Effector memory CD4-positive, alpha-beta T cell (primary cell): ENCODE measurements around the gene PAX6.
"Not testable (repeated sequence)": the region's sequence is repeated elsewhere in the genome, so short reads cannot be mapped to it uniquely, and the experiment has no call there.

Experiments
- DNase-seq, 3 donors: peaks; one replicate each; pipeline ENCODE4 v3.0.0-alpha.2; 2020
- H3K27ac ChIP-seq: 2 replicates; pipeline ENCODE4 v1.7.0; 2013; ENCODE audit warnings: mild to moderate bottlenecking, low read length, moderate library complexity; ENCODE audit not compliant: insufficient read depth, poor library complexity, severe bottlenecking
- H3K27me3 ChIP-seq: replicated peaks from 2 replicates; pipeline ENCODE4 v1.7.0; 2013; ENCODE audit warnings: mild to moderate bottlenecking, low read length; ENCODE audit not compliant: insufficient read depth, control insufficient read depth, poor library complexity, severe bottlenecking
- H3K36me3 ChIP-seq: 2 replicates; pipeline ENCODE4 v1.7.0; 2013; ENCODE audit warnings: mild to moderate bottlenecking, low read length, moderate library complexity; ENCODE audit not compliant: control insufficient read depth, insufficient read depth
- H3K4me1 ChIP-seq: 2 replicates; pipeline ENCODE4 v1.7.0; 2013; ENCODE audit warnings: low read length, mild to moderate bottlenecking; ENCODE audit not compliant: control insufficient read depth, insufficient read depth, poor library complexity, severe bottlenecking
- H3K4me3 ChIP-seq: 2 replicates; pipeline ENCODE4 v1.7.0; 2013; ENCODE audit warnings: low read length, low read depth, mild to moderate bottlenecking; ENCODE audit not compliant: insufficient read depth, poor library complexity, severe bottlenecking
- H3K9me3 ChIP-seq: 2 replicates; pipeline ENCODE4 v1.7.0; 2013; ENCODE audit warnings: mild to moderate bottlenecking, low read length, moderate library complexity; ENCODE audit not compliant: control insufficient read depth

Gene PAX6

GRCh38 chr11:31768749-31769640 lies 42.1 kb downstream of the PAX6 start:
- no peaks in the 10 kb centered on the region for H3K4me1 ChIP-seq
- no peak overlapping the region for H3K27ac ChIP-seq
- H3K36me3 ChIP-seq: no peaks in the 10 kb centered on the region
- no peaks in the 10 kb centered on the region for H3K9me3 ChIP-seq
- no peak overlapping the region for H3K4me3 ChIP-seq
- no peaks in the 10 kb centered on the region for H3K27me3 ChIP-seq
- no peak for DNase-seq

DNA sequence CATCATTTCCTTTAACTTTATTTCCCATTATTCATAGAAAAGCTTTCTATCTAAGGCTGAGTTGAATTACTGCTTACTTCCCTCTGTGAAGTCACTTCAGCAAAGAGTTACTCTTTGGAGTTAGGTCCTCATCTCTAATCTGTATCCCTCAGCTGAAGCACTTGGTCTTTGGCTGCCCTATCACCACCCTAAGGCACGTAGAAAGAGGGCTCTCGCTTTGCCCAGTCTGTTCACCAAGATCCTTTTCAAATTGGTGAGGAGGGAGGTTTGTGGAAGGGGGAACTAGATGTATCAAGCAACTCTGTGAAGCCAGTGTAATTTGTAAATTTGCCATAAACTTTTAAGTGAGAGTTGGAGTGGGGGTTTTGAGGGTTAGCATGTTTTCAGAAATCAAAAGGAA lies 43.4 kb downstream of the PAX6 start:
- H3K27me3 ChIP-seq: no peaks in the 10 kb centered on the region
- no peaks in the 10 kb centered on the region for H3K4me1 ChIP-seq
- H3K9me3 ChIP-seq: no peaks in the 10 kb centered on the region
- no peak overlapping the region for H3K27ac ChIP-seq
- DNase-seq: no peak
- no peaks in the 10 kb centered on the region for H3K36me3 ChIP-seq
- H3K4me3 ChIP-seq: no peak overlapping the region

GRCh38 chr11:31767066-31767465 lies 44.1 kb downstream of the PAX6 start:
- Histone ChIP-seq H3K9me3 (no peaks in the 10 kb centered on the region), H3K4me1 (no peaks in the 10 kb centered on the region), H3K27me3 (no peaks in the 10 kb centered on the region), H3K27ac (no peak overlapping the region), H3K4me3 (no peak overlapping the region), H3K36me3 (no peaks in the 10 kb centered on the region)
- no peak for DNase-seq

GRCh38 chr11:31764766-31765165 lies 46.4 kb downstream of the PAX6 start:
- no peak for DNase-seq
- H3K27me3 ChIP-seq: no peaks in the 10 kb centered on the region
- no peak overlapping the region for H3K27ac ChIP-seq
- no peaks in the 10 kb centered on the region for H3K36me3 ChIP-seq
- no peaks in the 10 kb centered on the region for H3K4me1 ChIP-seq
- H3K9me3 ChIP-seq: no peaks in the 10 kb centered on the region
- H3K4me3 ChIP-seq: no peak overlapping the region

DNA sequence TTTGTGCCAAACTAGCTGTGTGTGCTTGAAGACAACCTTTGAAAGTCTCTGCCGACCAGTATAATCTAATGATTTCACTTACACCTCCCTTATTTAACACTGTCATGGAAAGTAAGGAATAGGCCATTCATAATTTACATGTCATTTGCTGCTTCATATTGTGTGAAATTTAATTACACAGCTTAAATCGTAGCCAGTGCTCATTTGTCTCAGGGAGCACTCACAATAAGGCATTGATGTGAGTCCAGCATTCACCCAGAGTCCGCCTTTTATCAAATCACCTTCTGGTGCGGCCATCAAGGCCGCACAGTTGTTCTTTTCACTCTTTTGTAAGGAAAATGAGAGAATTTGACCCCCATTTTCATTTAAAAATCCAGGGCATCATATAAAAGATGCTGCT lies 46.9 kb downstream of the PAX6 start:
- Histone ChIP-seq H3K4me1 (no peaks in the 10 kb centered on the region), H3K27me3 (no peaks in the 10 kb centered on the region), H3K36me3 (no peaks in the 10 kb centered on the region), H3K4me3 (no peak overlapping the region), H3K9me3 (no peaks in the 10 kb centered on the region), H3K27ac (no peak overlapping the region)
- no peak for DNase-seq

DNA sequence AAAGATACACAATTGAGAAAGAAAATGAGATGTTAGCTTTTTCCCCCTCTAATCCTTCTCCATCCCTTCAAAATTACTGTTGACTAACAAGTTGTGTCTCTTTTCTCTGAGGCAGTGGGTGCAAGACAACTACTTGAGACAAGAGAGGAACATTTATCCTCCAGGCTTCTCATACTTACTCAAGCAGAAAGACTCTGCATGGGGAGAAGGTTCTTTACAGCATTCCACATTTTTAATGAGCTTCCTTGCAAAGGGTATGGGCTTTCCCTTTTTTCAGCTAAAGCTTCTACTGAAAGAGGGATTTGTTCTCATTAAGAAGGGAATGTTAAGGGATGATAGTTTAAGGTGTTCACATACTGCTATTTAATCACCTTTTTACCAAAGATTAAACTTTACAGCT lies 47.8 kb downstream of the PAX6 start:
- no peaks in the 10 kb centered on the region for H3K9me3 ChIP-seq
- no peak for DNase-seq

DNA sequence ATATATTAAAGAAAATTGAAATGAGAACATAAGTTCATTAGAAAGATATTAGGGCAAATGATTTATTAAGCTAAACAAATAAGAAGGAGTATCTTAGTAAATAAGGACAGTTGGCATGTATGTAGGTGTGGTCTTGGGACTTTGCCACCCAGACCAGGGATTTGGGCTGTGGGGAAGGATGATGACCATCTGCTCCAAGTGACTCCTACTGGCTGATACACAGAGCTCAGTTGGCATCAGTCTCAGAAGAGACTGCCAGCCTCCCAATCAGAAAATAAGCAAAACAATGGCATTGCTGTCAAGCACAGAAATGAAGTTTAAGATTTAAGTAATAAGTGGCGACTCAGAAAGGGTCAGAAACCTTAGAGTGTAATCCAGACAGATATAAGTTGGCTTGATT lies 49.5 kb downstream of the PAX6 start:
- DNase-seq: no peak
- H3K36me3 ChIP-seq: no peaks in the 10 kb centered on the region
- H3K27ac ChIP-seq: no peak overlapping the region
- H3K9me3 ChIP-seq: no peaks in the 10 kb centered on the region
- H3K27me3 ChIP-seq: no peaks in the 10 kb centered on the region
- H3K4me3 ChIP-seq: no peak overlapping the region
- no peaks in the 10 kb centered on the region for H3K4me1 ChIP-seq

More for the DNA sequence above, 47.8 kb downstream of the PAX6 start:
- Histone ChIP-seq H3K36me3 (no peaks in the 10 kb centered on the region), H3K4me3 (no peak overlapping the region), H3K27me3 (no peaks in the 10 kb centered on the region), H3K4me1 (no peaks in the 10 kb centered on the region), H3K27ac (no peak overlapping the region)

GRCh38 chr11:31757260-31757835 lies 53.8 kb downstream of the PAX6 start:
- Histone ChIP-seq H3K4me1 (no peaks in the 10 kb centered on the region), H3K4me3 (no peak overlapping the region), H3K27ac (no peak overlapping the region), H3K9me3 (no peaks in the 10 kb centered on the region), H3K27me3 (no peaks in the 10 kb centered on the region), H3K36me3 (no peaks in the 10 kb centered on the region)
- no peak for DNase-seq

GRCh38 chr11:31747581-31747980 lies 63.5 kb downstream of the PAX6 start:
- Histone ChIP-seq H3K27ac (no peak overlapping the region), H3K27me3 (no peaks in the 10 kb centered on the region), H3K9me3 (no peaks in the 10 kb centered on the region), H3K4me1 (no peaks in the 10 kb centered on the region), H3K36me3 (no peaks in the 10 kb centered on the region), H3K4me3 (no peak overlapping the region)
- DNase-seq: no peak

DNA sequence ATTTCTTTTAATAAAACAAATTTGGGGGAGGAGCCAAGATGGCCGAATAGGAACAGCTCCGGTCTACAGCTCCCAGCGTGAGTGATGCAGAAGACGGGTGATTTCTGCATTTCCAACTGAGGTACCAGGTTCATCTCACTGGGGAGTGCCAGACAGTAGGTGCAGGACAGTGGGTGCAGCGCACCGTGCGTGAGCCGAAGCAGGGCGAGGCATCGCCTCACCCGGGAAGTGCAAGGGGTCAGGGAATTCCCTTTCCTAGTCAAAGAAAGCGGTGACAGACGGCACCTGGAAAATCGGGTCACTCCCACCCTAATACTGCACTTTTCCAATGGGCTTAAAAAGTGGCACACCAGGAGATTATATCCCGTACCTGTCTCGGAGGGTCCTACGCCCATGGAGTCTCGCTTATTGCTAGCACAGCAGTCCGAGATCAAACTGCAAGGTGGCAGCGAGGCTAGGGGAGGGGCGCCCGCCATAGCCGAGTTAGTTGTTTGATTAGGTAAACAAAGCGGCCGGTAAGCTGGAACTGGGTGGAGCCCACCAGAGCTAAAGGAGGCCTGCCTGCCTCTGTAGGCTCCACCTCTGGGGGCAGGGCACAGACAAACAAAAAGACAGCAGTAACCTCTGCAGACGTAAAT lies 70.3 kb downstream of the PAX6 start:
- DNase-seq, H3K27me3 ChIP-seq, H3K36me3 ChIP-seq, H3K27ac ChIP-seq, H3K4me1 ChIP-seq, H3K9me3 ChIP-seq, H3K4me3 ChIP-seq: not testable (repeated sequence)
